Purkinje cell (primary cell): ENCODE measurements around the gene C9orf153. TPM values are rescaled to one million over a fixed set of nuclear protein-coding genes. Genes with fewer than 3 reads are reported as not detected.

ENCODE experiments used
- polyA plus RNA-seq: library from polyadenylated mRNA; unstranded; fragments of >200 nt; fragmentation: Nextera tagmentation; gene quantifications from 2 replicates; pipeline ENCODE4 v1.2.1, GENCODE V29; 2014

The C9orf153 gene
- polyA plus RNA-seq: 0.14 and 0.98 TPM in 2 replicates

GRCh38 chr9:86259557-86259956, at the start of gene C9orf153:
TSS of gene C9orf153 (minus strand) at chr9:86259657. CDS start at chr9:86229603, 30,054 bp downstream.

GRCh38 chr9:86282077-86282978, 22.9 kb upstream of the C9orf153 start, which contains the start of gene ISCA1:
TSS of gene ISCA1 (minus strand) at chr9:86282538. CDS start at chr9:86282458, 80 bp downstream.

Other genes starting within 250 kb of the C9orf153 start
- 30.2 and 32.2 TPM in 2 replicates for gene GOLM1, start 160.1 kb downstream of the C9orf153 start, polyA plus RNA-seq
- 64.0 and 76.5 TPM in 2 replicates for gene ISCA1, start 22.9 kb upstream of the C9orf153 start, polyA plus RNA-seq
- 8.2 and 10.5 TPM in 2 replicates for gene TUT7, start 94.8 kb upstream of the C9orf153 start, polyA plus RNA-seq